ENCODE data around the gene PRKCG. TPM values are rescaled to one million over a fixed set of nuclear protein-coding genes. Genes with fewer than 3 reads are reported as not detected.

Gene PRKCG
- polyA plus RNA-seq, 3 donors, result 0.23 to 0.80 (median 0.43) TPM

Other genes starting within 250 kb of the PRKCG start
- under 1 TPM; 0.16 to 0.29 (median 0.24) TPM for gene NLRP12, start 57.9 kb upstream of the PRKCG start, polyA plus RNA-seq (ENCODE audit: insufficient read length in 3 of 3)
- 10 to 100 TPM; 68.1 to 75.4 (median 74.2) TPM for gene MYADM, start 14.3 kb upstream of the PRKCG start, polyA plus RNA-seq (ENCODE audit: insufficient read length in 3 of 3)
- 1 to 10 TPM in 1 of 3 donors, under 1 TPM in 2; 0.23 to 1.0 (median 0.45) TPM for gene CACNG7, start 27.1 kb downstream of the PRKCG start, polyA plus RNA-seq (ENCODE audit: insufficient read length in 3 of 3)
- gene CACNG8, start 80.7 kb downstream of the PRKCG start, polyA plus RNA-seq (ENCODE audit: insufficient read length in 3 of 3), result under 1 TPM; 0.20 to 0.51 (median 0.23) TPM
- gene CACNG6, start 109.4 kb downstream of the PRKCG start, polyA plus RNA-seq (ENCODE audit: insufficient read length in 3 of 3), result under 1 TPM; 0.73 to 1.00 (median 0.85) TPM
- under 1 TPM in 1 of 3 donors, not detected in 2; 0.27 TPM for gene VSTM1, start 181.7 kb downstream of the PRKCG start, polyA plus RNA-seq (ENCODE audit: insufficient read length in 3 of 3)
- under 1 TPM in 2 of 3 donors, not detected in 1; 0.17 to 0.20 TPM for gene TARM1, start 199.2 kb downstream of the PRKCG start, polyA plus RNA-seq (ENCODE audit: insufficient read length in 3 of 3)
- gene OSCAR, start 218.6 kb downstream of the PRKCG start, polyA plus RNA-seq (ENCODE audit: insufficient read length in 3 of 3), result under 1 TPM; 0.11 to 0.42 (median 0.27) TPM
- gene NDUFA3, start 220.7 kb downstream of the PRKCG start, polyA plus RNA-seq (ENCODE audit: insufficient read length in 3 of 3), result 100 to 1,000 TPM in 2 of 3 donors, 10 to 100 TPM in 1; 84.6 to 151 (median 147) TPM
- 10 to 100 TPM; 12.0 to 19.3 (median 18.8) TPM for gene TFPT, start 233.5 kb downstream of the PRKCG start, polyA plus RNA-seq (ENCODE audit: insufficient read length in 3 of 3)
- 10 to 100 TPM; 68.0 to 82.8 (median 73.0) TPM for gene PRPF31, start 233.6 kb downstream of the PRKCG start, polyA plus RNA-seq (ENCODE audit: insufficient read length in 3 of 3)

All from renal cortex interstitium (tissue), 3 donors.